Measurements from ENCODE around the gene MAML2. TPM values are rescaled to one million over a fixed set of nuclear protein-coding genes. Genes with fewer than 3 reads are reported as not detected.

Gene MAML2
- total and polyA plus RNA-seq, 2 of the 8 experiments (the other 6 are each of a cell fraction or from before 2014, with no cell fraction given), result 3.8 to 6.6 TPM

GRCh38 chr11:96109331-96110030 lies 233.5 kb downstream of the MAML2 start:
- Histone ChIP-seq H4K8ac (ENCODE audit: extremely low read depth, insufficient read depth, low read length) (no peak overlapping the region), H2BK20ac (ENCODE audit: low read length) (no peak overlapping the region), H3K23ac (ENCODE audit: insufficient read length) (no peak overlapping the region), H3K4me2 (ENCODE audit: insufficient read depth in 1 of 2, low read depth in 2 of 2, low read length in 2 of 2) (no peak overlapping the region), H4K91ac (replicated peaks; ENCODE audit: insufficient read length, low read length) (no peak overlapping the region), H2AK5ac (ENCODE audit: low read depth, low read length) (no peak overlapping the region; the same call in 1 of the 2 replicates), H3K79me2 (ENCODE audit: control insufficient read depth in 1 of 2, insufficient read depth in 2 of 2, low read length in 2 of 2) (no peaks in the 10 kb centered on the region), H2BK120ac (replicated peaks; ENCODE audit: low read depth, low read length) (no peak overlapping the region), H3K4me1 (replicated peaks in 1 of 4; ENCODE audit: control insufficient read depth in 3 of 4, insufficient read depth in 4 of 4, low read length in 3 of 4) (peaks cover 0 to 3% (median 1%) of the 10 kb centered on the region in 4 experiments; a peak in 2 of 7 replicates), H2AFZ (ENCODE audit: low read length) (no peak overlapping the region), H3K27me3 (replicated peaks in 1 of 4; ENCODE audit: control insufficient read depth in 3 of 4, extremely low read depth in 1 of 4, insufficient read depth in 3 of 4, low read length in 3 of 4) (no peaks in the 10 kb centered on the region), H3K9ac (replicated peaks in 1 of 4; ENCODE audit: extremely low read depth in 1 of 4, low read depth in 3 of 4, low read length in 3 of 4) (no peak overlapping the region), H3K18ac (ENCODE audit: extremely low read depth, low read length) (no peak overlapping the region), H2BK5ac (ENCODE audit: low read depth, low read length) (no peak overlapping the region), H3K4me3 (ENCODE audit: extremely low read depth in 1 of 4, insufficient read depth in 2 of 4, low read depth in 3 of 4, low read length in 4 of 4) (no peak overlapping the region), H2BK12ac (ENCODE audit: low read depth, low read length) (0 out of 2 replicates have a peak overlapping the region, but pooled peaks have one; percentile 6), H3K27ac (ENCODE audit: low read depth, low read length) (no peak overlapping the region), H3K56ac (replicated peaks; ENCODE audit: insufficient read length, low read depth, low read length) (no peak overlapping the region), H3K79me1 (ENCODE audit: low read depth, low read length) (no peaks in the 10 kb centered on the region), H4K5ac (ENCODE audit: insufficient read length, low read depth, low read length) (no peak overlapping the region), H3K36me3 (ENCODE audit: control insufficient read depth in 2 of 4, insufficient read depth in 4 of 4, low read length in 3 of 4) (no peaks in the 10 kb centered on the region), H3K9me3 (ENCODE audit: insufficient read depth in 2 of 2, low read depth in 1 of 2, low read length in 1 of 2) (no peaks in the 10 kb centered on the region), H2BK15ac (ENCODE audit: low read length) (no peak overlapping the region; the same call in 1 of the 2 replicates), H3K4ac (replicated peaks; ENCODE audit: insufficient read length, low read depth, low read length) (no peak overlapping the region), H4K20me1 (replicated peaks in 1 of 2; ENCODE audit: control insufficient read depth in 1 of 2, insufficient read depth in 2 of 2, low read length in 2 of 2) (no peaks in the 10 kb centered on the region), H3K14ac (ENCODE audit: insufficient read length) (no peak overlapping the region), H3K23me2 (ENCODE audit: low read depth, low read length) (0 out of 2 replicates have a peak, but pooled peaks cover 4% of the 10 kb centered on the region)
- WGBS, 2 experiments (ENCODE audit: extremely low coverage in 1 of 2, insufficient coverage in 1 of 2, insufficient read length in 1 of 2, insufficient replicate concordance in 2 of 2, low coverage in 1 of 2, low lambda C conversion rate in 2 of 2, missing lambda C conversion rate in 1 of 2), result 93 to 100% methylated on average over 1 to 5 of the region's 5 CpGs
- FAIRE-seq (no peak), DNase-seq (ENCODE audit: low read depth in 1 of 2, low spot score in 2 of 2) (no peak)
- ChIA-PET POLR2A (ENCODE audit: partially characterized antibody) (interaction anchor here (0.6 kb wide), 1 partner anchor 50 kb away, joined by 5 read pairs; no protein-coding TSS in a partner anchor), CTCF (ENCODE audit: partially characterized antibody) (interaction anchor here (0.5 to 3.8 kb wide), 10 partner anchors 13 to 1694 kb away, joined by 3 to 19 read pairs (median 3); partner anchors contain the start of gene MAML2)
- TF ChIP-seq POLR2A (IDR thresholded peaks at IDR 0.05; ENCODE audit: control extremely low read depth in 1 of 2, low read depth in 2 of 2, low read length in 2 of 2) (no peak), NRF1 (IDR thresholded peaks at IDR 0.05; ENCODE audit: low read depth, low read length) (no peak), SIN3A (conservative IDR thresholded peaks at IDR 0.05 in 1 of 2, IDR thresholded peaks at IDR 0.05 in 1 of 2; ENCODE audit: low read depth in 1 of 2, low read length in 2 of 2) (no peak), TAF7 (optimal IDR thresholded peaks at IDR 0.05; ENCODE audit: borderline replicate concordance, low read depth, low read length) (no peak), KDM1A (IDR thresholded peaks at IDR 0.05; ENCODE audit: borderline replicate concordance, low read length) (no peak)
